AG09309 (cell line): ENCODE measurements around the gene IQGAP2.
"Not testable (repeated sequence)": the region's sequence is repeated elsewhere in the genome, so short reads cannot be mapped to it uniquely, and the experiment has no call there.

Experiments used
- DNase-seq: peaks from one replicate; pipeline ENCODE4 v3.0.0-alpha.2; 2010; ENCODE audit warnings: low read depth
- H3K4me3 ChIP-seq: 2 replicates; pipeline ENCODE4 v1.5.1; 2011; ENCODE audit warnings: mild to moderate bottlenecking, low read depth, low read length, moderate library complexity; ENCODE audit not compliant: control insufficient read depth
- TF ChIP-seq, protein P1 (sequence below): IDR thresholded peaks from 2 replicates; pipeline ENCODE4 v1.5.1; 2011; ENCODE audit warnings: mild to moderate bottlenecking, low read depth, low read length, inconsistent platforms; ENCODE audit not compliant: insufficient read depth, control insufficient read depth; ENCODE audit errors: missing control alignments

The IQGAP2 gene

DNA sequence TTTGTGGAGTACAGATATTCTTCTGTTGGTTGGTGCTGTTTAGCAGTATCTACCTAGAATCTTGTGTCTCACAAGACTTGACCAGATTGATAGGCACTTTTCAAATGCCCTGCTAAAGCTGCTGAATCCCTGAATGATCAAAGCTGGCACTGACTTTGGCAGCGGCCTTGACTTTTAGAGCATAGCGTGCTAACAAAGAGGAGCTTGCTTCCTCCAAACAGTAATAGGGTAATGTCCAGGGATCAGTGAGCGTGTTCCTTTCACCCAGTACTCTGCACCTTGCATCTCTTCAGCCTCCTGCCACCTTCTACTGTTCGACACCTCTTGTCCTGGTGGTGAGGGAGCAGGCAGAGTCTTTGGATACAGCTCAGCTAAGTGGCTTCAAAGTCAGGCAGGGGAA, 100.8 kb downstream of the IQGAP2 start:
- no peak for DNase-seq
- TF ChIP-seq, protein P1, sequence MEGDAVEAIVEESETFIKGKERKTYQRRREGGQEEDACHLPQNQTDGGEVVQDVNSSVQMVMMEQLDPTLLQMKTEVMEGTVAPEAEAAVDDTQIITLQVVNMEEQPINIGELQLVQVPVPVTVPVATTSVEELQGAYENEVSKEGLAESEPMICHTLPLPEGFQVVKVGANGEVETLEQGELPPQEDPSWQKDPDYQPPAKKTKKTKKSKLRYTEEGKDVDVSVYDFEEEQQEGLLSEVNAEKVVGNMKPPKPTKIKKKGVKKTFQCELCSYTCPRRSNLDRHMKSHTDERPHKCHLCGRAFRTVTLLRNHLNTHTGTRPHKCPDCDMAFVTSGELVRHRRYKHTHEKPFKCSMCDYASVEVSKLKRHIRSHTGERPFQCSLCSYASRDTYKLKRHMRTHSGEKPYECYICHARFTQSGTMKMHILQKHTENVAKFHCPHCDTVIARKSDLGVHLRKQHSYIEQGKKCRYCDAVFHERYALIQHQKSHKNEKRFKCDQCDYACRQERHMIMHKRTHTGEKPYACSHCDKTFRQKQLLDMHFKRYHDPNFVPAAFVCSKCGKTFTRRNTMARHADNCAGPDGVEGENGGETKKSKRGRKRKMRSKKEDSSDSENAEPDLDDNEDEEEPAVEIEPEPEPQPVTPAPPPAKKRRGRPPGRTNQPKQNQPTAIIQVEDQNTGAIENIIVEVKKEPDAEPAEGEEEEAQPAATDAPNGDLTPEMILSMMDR = no peak
- H3K4me3 ChIP-seq = no peak overlapping the region

DNA sequence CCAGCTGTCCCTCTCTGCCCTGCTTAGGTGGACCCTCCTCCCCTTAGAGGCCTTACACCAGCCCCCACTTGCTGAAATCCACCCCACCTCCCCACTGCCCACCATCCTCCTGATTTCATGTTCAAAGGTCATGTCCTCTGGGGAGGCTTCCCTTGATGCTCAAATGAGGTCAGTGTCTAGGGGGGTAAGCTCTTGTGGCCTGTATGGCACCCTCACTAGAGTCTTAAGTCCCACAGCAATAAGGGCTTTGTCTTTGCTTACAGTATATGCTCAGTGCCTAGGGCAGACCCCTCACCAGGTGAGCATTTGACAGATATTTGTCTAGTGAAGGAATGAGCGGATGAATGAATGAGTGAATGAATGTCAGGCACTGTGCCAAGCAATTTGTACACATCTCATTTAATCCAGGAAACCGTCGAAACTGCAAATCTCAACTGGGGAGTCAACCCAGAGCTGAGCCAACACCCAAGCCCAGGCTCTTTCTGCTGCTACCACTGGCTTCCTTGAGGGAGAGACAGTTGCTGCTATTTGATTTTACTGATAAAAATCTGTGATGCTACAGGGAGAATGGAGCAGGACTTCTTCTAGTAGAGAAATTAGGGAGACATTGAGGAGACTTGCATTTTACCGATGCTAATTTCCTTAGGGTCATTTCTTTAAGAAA, 101.9 kb downstream of the IQGAP2 start:
- H3K4me3 ChIP-seq = no peak overlapping the region
- no peak for DNase-seq
- TF ChIP-seq, protein P1 = no peak

DNA sequence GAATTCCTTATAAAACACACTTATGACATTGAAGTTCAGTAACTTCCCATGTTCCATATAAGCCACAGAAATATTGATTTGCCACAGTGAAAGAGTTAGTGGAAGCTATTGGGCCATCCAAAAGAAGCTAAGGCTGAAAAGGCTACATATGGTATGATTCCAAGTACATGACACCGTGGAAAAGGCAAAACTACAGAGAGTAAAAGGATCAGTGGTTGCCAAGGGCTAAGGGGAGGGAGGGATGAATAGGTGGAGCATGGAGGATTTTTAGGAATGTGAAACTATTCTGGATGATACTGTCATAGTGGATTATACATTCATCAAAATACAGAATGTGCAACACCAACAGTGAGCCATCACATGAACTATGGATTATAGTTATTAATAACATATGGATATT, 110.4 kb downstream of the IQGAP2 start:
- H3K4me3 ChIP-seq = no peak overlapping the region
- DNase-seq = no peak
- TF ChIP-seq, protein P1 = no peak

DNA sequence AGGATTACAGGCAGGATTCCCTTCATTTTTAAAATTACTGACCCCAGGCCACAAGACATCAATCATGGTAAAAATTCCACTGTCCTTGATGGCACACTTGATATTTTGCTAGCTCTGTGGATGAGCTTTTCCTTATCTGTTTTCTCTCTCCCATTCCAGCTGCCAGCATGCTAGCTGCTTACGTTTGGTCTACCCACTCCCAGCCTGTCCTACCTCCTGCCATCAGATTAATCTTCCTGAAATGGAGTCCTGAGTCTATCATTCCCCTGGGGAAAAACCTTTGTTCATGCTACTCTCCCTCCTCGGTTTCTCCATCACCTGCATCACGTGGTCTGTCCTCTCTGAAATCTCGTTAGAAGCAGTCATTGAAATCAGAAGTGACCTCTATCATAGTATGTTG, 111.2 kb downstream of the IQGAP2 start:
- TF ChIP-seq, protein P1 = no peak
- no peak overlapping the region for H3K4me3 ChIP-seq
- DNase-seq = no peak

DNA sequence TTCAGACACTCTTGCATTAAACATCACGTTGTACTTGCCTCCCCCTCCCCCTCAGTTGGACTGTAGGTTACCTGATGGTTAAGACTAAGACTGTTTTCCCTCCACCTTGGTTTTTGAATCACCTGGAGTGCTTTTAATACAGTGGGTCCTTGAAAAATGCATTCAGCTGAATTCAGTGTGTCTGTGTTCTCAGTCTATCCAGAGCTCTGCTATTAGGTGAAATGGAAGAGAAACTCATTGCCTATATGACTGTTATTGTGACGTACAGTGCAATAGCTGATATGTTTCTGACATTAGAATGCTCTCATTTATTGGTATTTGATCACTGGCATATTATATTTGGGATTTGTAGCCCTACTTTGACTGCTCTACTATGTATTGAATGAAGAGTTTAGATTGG, 111.6 kb downstream of the IQGAP2 start:
- TF ChIP-seq, protein P1 = no peak
- DNase-seq = no peak
- no peak overlapping the region for H3K4me3 ChIP-seq

DNA sequence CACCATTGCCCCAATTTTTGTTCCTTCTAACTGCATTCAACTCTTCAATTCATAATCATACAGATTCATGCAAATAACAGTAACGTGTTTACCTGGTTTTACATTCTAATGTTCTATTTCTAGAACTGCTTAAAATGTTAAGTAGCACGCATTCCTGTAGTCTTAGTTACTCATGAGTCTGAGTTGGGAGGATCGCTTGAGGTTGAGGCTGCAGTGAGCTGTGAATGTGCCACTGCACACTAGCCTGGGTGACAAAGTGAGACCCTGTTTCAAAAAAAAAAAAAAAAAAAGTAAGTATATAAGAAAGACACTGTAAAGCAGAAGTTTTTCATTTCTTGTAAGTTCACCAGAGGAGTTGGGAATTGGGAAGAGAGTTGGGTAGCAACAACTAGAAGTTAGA, 114.2 kb downstream of the IQGAP2 start:
- TF ChIP-seq, protein P1 = no peak
- no peak for DNase-seq
- no peak overlapping the region for H3K4me3 ChIP-seq

DNA sequence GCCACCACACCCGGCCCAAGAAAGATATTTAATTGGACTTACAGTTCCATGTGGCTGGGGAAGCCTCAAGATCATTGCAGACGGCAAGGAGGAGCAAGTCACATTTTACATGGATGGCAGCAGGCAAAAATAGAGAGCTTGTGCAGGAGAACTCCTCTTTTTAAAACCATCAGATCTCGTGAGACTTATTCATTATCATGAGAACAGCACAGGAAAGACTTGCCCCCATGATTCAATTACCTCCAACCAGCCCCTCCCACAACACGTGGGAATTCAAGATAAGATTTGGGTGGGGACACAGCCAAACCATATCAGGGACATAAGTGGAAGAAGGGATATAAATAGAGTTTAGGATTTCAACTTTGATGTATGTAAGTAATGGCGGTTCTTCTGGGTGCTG, 115.2 kb downstream of the IQGAP2 start:
- not testable (repeated sequence) for DNase-seq, H3K4me3 ChIP-seq
